G401.6 (cell line): ENCODE results near the gene IFNL1.
"Not testable (repeated sequence)": the region's sequence is repeated elsewhere in the genome, so short reads cannot be mapped to it uniquely, and the experiment has no call there.

Experiments used
- FAIRE-seq: peaks from 2 replicates; lab custom pipeline; 2012; peaks lifted over from hg19 to GRCh38; lab: Jason Lieb, UNC

The IFNL1 gene

GRCh38 chr19:39296055-39296645 is at the start of gene IFNL1:
Gene IFNL1, plus strand, starts transcription at chr19:39296407. Its CDS starts 15 bp downstream, at chr19:39296422.
- no peak for FAIRE-seq

- no peak for FAIRE-seq
Observed at GRCh38 chr19:39246951-39247669, 49.1 kb upstream of the IFNL1 start.

DNA sequence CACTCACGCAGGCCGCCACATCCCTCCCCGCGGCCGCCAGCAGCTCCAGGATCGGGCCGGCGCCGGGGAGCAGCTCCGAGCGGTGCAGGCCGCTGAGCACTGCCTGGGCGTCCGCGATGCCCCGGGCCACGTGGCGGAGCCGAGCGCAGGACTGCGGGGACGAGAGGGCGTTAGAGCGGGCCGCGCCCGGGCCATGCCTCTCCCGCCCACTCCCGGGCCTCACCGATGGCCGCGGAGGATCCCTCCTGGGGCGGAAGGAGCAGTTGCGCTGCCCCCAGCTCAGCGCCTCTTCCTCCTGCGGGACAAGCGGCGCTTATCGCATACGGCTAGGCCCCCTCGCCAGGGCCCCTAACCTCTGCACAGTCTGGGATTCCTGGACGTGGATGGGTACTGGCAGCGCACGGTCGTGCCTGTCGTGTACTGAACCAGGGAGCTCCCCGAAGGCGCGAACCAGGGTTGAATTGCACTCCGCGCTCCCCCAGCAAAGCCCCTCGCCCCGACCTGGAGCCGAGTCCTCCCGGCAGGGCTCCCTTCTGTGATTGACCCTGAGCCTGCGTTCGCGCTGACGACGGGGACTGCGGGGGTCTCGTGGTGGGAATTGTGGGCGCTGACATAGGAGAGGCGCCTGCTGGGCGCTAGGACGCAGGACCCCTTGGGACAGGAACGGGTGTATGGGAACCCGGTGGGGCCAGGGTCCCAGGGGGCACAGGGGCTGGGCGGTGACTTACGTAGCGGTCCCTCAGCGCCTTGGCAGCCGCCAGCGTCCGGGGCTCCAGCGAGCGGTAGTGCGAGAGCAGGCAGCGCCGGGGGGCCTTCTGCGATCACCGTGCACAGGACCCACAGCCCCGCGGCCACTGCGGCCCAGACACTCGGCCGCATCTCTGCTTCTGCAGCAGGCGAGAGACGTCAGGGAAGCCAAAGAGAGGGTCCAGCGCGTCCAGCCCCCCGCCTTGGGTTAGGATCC is 48.2 kb upstream of the IFNL1 start:
- FAIRE-seq, result no peak

DNA sequence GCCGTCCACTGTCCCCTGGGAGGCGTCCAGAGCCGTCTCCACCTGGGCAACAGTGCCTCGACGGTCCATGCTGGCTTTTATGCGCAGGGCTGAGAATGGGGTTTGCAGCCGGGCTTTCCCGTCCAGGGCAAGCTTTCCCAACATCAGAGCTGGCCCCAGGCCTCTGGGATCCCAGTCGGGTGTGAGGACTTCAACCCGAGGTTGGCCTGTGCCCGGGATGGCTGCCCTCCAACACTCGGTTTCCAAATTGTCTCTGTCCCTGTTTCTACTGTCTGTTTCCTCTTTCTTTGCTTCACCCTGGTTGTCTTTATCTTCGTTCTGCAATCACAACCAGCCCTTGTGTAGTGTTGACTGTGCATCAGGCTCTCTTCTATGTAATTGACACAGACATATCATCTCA is 47.4 kb upstream of the IFNL1 start, which contains the start of gene IFNL4:
TSS of gene IFNL4 (minus strand) at position 51 of the 400 bp plus-strand sequence.
- FAIRE-seq, result no peak

DNA sequence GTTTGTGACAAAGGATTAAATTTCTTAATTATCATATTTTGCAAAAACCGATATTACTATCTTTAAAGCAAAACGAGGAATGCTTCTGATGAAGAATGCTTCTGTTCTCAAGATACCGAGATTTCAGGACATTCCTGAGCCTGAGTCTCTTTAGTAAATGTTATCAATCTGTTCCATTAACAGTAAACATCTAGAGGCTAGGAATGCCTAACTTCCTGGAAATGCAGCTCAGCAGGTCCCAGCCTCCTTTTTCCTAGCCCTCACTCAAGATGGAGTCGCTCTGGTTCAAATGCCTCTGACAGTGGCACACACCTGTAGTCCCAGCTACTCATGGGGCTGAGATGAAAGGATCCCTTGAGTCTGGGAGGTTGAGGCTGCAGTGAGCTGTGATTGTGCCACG is 45.1 kb upstream of the IFNL1 start:
- no peak for FAIRE-seq

- no peak for FAIRE-seq
Observed at GRCh38 chr19:39251846-39252245, 44.4 kb upstream of the IFNL1 start.

- no peak for FAIRE-seq
Observed at GRCh38 chr19:39252458-39252857, 43.7 kb upstream of the IFNL1 start.

GRCh38 chr19:39253374-39254149 is 42.6 kb upstream of the IFNL1 start:
- FAIRE-seq, result no peak

DNA sequence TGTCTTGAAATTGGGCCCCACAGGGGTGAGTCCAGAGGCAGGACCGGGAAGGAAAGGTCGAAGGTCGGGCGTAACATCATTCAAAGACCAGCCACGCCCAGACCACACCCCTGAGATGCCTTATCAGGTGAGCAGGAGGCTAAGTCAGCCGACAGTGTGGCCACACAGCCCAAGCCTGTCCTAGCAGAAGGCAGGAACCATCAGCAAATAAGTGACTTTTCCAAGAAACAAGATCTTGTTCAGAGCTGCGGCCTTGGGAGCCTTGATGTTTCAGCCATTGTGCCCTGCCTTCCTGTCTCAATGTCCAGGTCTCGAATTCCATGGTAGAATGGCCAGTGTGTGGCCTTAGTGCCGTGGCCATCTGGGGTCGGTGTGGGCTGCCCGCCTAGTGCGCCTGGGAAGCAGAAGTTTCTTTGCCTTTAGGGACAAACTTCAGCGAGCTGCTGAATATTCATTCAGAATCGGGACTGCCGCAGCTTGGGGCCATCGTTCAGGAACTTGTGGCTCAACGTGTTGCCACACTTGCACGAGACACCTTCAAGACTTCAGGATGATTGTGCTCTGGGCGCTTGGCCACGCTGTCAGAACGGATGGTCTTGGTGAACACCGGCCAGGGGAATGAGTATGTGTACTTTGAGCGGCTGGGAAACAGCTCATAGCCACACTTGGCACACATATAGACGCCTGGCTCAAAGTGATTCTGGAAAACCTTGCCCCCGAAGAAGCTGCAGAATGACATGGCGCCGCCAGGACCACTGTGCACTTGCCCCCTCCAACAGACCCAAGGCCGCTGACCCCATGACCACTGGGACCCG is 41.5 kb upstream of the IFNL1 start:
- FAIRE-seq, result no peak

DNA sequence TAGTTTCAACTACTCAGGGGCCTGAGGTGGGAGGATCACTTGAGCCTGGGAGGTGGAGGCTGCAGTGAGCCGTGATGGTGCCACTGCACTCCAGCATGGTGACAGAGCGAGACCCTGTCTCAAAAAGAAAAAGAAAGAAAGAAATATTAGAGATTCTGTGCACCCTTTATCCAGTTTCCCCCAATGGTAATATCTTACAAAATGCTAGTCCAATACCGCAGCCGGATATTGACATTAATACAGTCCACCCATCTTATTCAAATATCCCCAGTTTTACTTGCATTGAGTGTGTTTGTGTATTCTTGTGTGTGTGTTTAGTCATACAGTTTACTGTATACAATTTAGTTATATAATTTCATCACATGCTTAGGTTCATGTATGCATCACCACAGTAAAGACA is 39.0 kb upstream of the IFNL1 start:
- FAIRE-seq, result no peak

- FAIRE-seq, result no peak
Observed at GRCh38 chr19:39261704-39262103, 34.5 kb upstream of the IFNL1 start.

DNA sequence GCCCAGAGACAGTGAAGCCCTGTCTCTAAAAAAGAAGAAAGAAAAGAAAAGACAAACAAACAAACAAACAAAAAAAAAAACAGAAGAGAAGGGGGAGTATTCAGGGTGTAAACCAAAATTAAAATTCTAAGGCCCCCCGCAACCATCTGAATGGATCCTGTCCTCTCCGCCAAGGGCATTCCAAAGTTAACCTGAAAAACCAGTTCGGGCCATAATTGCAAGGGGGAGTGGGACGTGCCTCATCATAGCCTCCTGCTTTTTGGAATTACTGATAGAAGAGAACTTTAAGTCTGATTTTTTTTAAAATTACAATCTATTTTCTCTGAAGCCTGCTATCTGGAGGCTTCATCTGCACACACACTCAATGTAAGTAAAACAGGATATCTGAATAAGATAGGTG is 33.7 kb upstream of the IFNL1 start:
- FAIRE-seq, result no peak

DNA sequence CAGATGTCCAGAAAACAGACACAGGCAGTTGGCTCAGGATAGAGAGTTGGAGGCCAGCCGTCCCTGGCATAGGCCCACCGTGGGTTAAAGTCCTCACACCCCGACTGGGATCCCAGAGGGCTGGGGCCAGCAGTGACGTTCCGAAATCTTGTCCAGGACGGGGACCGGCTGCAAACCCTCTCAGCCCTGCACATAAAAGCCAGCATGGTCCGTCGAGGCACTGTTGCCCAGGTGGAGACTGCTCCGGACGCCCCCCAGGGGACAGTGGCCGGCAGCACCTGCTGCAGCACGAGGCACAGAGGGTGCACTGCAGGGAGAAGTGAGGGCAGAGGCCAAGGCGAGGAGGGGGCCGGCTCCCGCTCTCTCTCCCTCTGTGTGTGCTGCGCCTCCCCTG is 32.3 kb upstream of the IFNL1 start:
- FAIRE-seq, result no peak

- FAIRE-seq, result no peak
Observed at GRCh38 chr19:39264306-39265290, 31.6 kb upstream of the IFNL1 start.

DNA sequence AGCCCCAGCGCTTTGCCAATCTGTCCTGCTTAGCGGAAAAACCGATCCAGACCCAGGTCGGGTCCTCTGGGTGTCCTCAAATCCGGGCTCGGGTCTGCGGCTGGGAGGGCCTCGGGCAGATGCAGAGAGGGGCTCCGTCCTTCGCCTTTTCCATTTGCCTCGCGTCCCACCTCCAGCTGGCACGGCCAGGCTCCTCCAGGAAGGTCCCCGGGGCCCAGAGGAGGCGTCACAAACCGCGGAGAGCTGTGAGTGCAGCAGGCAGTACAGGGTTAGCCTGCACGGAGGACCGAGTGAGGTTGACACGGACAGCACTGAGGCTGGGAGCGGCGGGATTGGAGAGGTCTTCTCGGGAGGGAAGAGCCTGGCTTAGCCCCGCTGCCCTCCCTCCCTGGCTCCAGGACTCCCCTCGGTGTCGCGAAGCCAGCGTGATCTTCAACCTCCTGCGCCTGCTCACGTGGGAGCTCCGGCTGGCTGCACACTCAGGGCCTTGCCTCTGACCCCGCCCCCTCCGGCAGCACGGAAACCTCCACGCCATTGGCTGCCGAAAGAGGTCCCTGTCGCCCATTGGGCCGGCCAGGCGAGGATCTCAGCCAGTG is 30.8 kb upstream of the IFNL1 start:
- FAIRE-seq, result no peak

GRCh38 chr19:39268085-39268484 is 28.1 kb upstream of the IFNL1 start, which contains the start of gene IFNL2:
Gene IFNL2, plus strand, starts transcription at chr19:39268396. Its CDS starts 173 bp downstream, at chr19:39268569.
- FAIRE-seq, result peak; percentile 49

- FAIRE-seq, result not testable (repeated sequence)
Observed at GRCh38 chr19:39268531-39269223, 27.5 kb upstream of the IFNL1 start.

DNA sequence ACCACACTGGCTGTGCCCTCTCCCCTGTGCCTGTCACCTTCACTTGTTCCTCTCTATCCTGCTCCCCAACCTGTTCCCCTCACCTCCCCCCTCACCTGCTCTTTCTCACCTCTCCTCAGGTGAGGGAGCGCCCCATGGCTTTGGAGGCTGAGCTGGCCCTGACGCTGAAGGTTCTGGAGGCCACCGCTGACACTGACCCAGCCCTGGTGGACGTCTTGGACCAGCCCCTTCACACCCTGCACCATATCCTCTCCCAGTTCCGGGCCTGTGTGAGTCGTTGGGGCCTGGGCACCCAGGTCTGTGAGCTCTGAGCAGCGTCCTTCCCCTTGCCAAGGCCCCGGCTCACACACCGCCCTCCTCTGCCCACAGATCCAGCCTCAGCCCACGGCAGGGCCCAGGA is 26.8 kb upstream of the IFNL1 start:
- FAIRE-seq, result not testable (repeated sequence)
